ENCODE data around the gene DLG2.

DNA sequence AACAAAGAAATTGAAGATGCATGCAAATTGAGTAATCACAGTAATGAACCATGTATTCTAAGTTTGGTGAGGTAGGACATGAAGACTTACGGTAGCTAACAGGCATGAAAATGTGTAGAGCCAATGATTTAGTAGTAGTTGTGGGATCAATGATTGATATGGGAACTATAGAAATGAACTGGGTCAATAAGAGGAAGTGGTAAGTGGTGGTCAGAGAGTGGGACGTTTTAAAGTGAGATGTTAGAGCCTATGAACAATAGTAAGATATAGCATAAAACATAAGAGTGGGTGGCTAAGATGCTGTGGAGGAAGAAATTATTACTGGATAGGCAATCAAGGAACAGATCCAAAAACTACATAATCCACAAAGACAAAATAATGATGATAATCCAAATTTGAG is 45.0 kb downstream of the DLG2 start:
- TF ChIP-seq HNRNPUL1 (IDR thresholded peaks at IDR 0.05; ENCODE audit: low read length), result no peak
- TF ChIP-seq, protein P1, sequence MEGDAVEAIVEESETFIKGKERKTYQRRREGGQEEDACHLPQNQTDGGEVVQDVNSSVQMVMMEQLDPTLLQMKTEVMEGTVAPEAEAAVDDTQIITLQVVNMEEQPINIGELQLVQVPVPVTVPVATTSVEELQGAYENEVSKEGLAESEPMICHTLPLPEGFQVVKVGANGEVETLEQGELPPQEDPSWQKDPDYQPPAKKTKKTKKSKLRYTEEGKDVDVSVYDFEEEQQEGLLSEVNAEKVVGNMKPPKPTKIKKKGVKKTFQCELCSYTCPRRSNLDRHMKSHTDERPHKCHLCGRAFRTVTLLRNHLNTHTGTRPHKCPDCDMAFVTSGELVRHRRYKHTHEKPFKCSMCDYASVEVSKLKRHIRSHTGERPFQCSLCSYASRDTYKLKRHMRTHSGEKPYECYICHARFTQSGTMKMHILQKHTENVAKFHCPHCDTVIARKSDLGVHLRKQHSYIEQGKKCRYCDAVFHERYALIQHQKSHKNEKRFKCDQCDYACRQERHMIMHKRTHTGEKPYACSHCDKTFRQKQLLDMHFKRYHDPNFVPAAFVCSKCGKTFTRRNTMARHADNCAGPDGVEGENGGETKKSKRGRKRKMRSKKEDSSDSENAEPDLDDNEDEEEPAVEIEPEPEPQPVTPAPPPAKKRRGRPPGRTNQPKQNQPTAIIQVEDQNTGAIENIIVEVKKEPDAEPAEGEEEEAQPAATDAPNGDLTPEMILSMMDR (IDR thresholded peaks at IDR 0.05 in 2 of 3, conservative IDR thresholded peaks at IDR 0.05 in 1 of 3; ENCODE audit: insufficient read depth in 2 of 3, low read depth in 1 of 3, low read length in 3 of 3), result no peak
- TF ChIP-seq, protein P2, sequence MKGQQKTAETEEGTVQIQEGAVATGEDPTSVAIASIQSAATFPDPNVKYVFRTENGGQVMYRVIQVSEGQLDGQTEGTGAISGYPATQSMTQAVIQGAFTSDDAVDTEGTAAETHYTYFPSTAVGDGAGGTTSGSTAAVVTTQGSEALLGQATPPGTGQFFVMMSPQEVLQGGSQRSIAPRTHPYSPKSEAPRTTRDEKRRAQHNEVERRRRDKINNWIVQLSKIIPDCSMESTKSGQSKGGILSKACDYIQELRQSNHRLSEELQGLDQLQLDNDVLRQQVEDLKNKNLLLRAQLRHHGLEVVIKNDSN (CRISPR knock-in tag; IDR thresholded peaks at IDR 0.05), result no peak
- TF ChIP-seq BMI1 (IDR thresholded peaks at IDR 0.05; ENCODE audit: low read length), result no peak
- TF ChIP-seq, protein P3, sequence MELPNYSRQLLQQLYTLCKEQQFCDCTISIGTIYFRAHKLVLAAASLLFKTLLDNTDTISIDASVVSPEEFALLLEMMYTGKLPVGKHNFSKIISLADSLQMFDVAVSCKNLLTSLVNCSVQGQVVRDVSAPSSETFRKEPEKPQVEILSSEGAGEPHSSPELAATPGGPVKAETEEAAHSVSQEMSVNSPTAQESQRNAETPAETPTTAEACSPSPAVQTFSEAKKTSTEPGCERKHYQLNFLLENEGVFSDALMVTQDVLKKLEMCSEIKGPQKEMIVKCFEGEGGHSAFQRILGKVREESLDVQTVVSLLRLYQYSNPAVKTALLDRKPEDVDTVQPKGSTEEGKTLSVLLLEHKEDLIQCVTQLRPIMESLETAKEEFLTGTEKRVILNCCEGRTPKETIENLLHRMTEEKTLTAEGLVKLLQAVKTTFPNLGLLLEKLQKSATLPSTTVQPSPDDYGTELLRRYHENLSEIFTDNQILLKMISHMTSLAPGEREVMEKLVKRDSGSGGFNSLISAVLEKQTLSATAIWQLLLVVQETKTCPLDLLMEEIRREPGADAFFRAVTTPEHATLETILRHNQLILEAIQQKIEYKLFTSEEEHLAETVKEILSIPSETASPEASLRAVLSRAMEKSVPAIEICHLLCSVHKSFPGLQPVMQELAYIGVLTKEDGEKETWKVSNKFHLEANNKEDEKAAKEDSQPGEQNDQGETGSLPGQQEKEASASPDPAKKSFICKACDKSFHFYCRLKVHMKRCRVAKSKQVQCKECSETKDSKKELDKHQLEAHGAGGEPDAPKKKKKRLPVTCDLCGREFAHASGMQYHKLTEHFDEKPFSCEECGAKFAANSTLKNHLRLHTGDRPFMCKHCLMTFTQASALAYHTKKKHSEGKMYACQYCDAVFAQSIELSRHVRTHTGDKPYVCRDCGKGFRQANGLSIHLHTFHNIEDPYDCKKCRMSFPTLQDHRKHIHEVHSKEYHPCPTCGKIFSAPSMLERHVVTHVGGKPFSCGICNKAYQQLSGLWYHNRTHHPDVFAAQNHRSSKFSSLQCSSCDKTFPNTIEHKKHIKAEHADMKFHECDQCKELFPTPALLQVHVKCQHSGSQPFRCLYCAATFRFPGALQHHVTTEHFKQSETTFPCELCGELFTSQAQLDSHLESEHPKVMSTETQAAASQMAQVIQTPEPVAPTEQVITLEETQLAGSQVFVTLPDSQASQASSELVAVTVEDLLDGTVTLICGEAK (IDR thresholded peaks at IDR 0.05), result no peak
- TF ChIP-seq, protein P3 (CRISPR knock-in tag; IDR thresholded peaks at IDR 0.05), result no peak
- TF ChIP-seq SMAD2 (IDR thresholded peaks at IDR 0.05; ENCODE audit: low read depth, low read length), result no peak
- no peak for TF ChIP-seq ZNF232 (CRISPR knock-in tag; IDR thresholded peaks at IDR 0.05)
- TF ChIP-seq JUND (IDR thresholded peaks at IDR 0.05; ENCODE audit: borderline replicate concordance, low read depth, low read length), result no peak
- no peak for TF ChIP-seq JUND (tag; IDR thresholded peaks at IDR 0.05; ENCODE audit: borderline replicate concordance, low read depth, low read length)
- TF ChIP-seq, protein P4, sequence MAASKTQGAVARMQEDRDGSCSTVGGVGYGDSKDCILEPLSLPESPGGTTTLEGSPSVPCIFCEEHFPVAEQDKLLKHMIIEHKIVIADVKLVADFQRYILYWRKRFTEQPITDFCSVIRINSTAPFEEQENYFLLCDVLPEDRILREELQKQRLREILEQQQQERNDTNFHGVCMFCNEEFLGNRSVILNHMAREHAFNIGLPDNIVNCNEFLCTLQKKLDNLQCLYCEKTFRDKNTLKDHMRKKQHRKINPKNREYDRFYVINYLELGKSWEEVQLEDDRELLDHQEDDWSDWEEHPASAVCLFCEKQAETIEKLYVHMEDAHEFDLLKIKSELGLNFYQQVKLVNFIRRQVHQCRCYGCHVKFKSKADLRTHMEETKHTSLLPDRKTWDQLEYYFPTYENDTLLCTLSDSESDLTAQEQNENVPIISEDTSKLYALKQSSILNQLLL (CRISPR knock-in tag; IDR thresholded peaks at IDR 0.05; ENCODE audit: borderline replicate concordance), result no peak

All from K562 (cell line).